GM19455 (cell line): ENCODE results near the gene SRL.
"Not testable (repeated sequence)": the region's sequence is repeated elsewhere in the genome, so short reads cannot be mapped to it uniquely, and the experiment has no call there.

Experiments
- ATAC-seq: cut with Tn5 transposase; IDR thresholded peaks from one replicate; pipeline ENCODE4 v1.9.1; 2021; ENCODE audit not compliant: unreplicated experiment

Gene SRL

DNA sequence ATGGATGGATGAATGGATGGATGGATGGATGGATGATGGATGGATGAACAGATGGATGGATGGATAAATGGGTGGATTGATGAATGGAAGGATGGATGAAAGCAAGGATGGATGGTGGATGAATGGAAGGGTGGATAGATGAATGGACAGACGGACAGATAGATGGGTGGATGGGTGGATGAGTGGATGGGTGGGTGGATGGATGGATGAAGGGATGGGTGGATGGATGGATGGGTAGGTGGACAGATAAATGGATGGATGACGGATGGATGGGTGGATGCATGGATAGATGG lies 14.9 kb downstream of the SRL start:
- no peak for ATAC-seq

DNA sequence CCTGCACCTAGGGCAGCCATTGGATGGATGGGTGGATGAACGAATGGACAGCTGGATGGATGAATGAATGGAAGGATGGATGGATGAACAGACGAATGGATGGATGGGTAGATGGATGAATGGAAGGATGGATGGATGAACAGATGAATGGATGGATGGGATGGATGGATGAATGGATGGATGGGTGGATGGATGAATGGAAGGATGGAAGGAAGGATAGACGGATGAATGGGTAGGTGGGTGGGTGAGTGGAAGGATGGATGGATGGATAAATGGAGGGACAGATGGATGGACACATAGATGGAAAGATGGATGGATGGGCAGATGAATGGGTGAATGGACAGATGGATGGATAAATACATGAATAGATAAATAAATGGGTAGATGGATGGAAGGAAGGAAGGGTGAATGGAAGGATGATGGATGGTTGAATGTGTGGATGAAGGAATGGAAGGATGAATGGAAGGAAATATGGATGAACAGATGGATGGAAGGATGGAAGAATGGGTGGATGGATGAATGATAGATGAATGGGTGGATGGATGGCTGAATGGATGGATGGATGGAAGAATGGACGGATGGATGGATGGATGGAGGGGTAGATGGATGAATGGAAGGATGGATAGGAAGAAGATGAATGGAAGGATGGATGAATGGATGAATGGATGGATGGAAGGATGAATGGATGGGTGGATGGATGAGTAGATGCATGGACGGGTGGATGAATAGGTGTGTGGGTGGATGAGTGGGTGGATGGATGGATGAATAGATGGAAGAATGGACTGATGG lies 15.4 kb downstream of the SRL start:
- no peak for ATAC-seq

DNA sequence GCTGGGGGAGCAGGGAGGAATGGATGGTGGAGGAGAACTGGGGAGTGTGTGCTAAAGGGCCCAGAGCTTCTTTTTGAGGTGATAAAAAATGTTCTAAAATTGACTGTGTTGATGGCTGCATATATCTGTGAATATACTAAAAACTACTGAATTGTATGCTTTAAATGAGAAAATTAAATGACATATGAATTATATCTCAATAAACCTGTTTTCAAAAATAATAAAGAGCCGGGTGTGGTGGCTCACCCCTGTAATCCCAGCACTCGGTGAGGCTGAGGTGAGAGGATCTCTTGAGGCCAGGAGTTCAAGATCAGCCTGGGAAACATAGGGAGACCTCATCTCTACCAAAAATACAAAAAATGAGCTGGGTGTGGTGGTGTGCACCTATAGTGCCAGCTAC lies 16.8 kb downstream of the SRL start:
- no peak for ATAC-seq

DNA sequence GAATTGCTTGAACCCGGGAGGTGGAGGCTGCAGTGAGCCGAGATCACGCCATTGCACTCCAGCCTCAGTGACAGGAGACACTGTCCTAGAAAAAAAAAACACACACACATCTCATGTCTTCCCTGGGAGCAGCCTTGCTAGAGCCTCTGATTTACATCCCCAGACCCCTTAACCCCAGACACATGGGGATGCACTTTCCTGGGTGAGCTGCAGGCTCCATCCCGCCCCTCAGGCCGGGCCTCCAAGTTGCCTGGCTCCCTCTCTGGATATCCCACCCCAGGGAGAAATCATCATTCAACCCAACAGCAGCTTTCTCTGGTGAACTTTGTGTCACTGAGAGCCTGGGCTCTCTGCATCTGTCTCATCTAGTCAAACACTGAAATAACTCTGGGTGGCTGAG lies 21.5 kb downstream of the SRL start:
- ATAC-seq = no peak

DNA sequence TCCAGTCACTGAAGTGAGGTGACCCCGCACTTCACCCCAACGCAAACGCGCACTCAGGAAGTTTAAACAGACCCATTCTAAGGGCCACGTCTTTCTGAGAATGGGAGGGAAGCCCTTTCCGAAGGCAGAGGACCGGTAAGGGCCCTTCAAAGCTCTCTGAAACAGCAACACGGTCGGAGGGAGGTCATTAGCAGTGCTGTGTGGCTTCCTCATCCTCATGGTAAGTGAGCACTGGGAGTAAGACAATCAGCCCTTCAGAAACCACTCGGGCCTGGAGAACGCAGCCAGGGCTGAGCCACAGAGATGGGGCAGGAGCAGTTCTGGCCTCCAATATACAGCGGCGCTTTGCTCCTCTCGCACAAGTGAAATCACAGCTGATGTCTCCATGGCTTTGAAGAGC lies 23.7 kb downstream of the SRL start:
- no peak for ATAC-seq

DNA sequence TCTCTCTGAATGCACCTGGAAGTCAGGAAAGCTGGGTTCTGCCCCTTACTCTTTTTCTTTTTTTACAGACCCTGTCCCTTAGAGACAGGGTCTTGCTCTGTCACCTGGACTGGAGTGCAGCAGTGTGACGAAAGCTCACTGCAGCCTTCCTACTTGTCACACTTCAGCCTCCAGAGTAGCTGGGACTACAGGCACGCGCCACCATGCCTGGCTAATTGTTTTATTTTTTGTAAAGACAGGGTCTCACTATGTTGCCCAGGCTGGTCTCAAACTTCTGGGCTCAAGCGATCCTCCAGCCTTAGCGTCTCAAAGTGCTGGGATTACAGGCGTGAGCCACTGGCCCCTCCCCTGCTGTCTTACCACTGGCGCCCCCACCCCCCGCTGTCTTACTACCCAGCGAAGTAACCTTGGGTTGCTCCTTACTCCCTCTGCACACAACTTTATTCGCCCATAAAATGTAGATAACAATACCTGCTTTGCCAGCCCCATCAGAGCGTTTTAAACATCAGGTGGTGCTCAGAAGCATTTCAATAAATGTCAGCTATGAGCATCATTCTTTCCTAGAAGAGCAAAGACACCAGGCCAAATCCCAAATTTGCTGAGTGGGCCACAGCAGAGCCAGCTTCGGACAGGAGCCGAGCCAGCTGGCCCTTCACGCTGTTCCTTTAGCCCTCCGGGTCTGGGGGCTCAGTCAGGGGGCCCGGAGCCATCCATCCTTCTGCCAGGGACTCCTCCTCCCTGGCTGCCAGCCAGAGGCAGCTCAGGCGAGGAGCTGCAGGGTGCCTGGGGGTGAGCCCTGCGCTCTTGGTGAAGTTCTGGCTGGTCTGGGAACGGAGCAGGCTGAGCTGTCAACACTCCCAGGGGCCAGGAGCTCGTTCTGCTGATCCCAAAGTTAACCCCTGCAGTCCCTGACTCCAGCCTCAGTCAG lies 24.4 kb downstream of the SRL start:
- no peak for ATAC-seq

DNA sequence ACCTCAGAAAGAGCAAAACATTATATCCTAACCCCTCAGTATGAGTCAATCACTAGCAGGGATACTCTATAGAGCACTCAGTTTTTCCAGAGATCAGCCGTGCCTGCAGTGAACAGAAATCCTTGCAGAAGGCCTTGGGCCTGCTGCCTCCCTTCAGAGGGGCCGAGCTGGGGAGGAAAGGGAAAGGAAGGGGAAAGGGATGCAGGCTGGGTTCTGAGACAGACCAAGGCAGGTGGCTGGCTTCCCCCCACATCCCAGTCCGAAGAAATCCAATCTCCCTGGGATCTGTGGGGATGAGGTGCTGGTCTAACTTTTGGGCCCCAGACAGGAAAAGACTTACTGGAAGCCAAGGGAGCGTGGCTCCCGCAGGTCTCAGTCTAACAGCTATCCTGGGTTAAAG lies 25.3 kb downstream of the SRL start:
- ATAC-seq = no peak

DNA sequence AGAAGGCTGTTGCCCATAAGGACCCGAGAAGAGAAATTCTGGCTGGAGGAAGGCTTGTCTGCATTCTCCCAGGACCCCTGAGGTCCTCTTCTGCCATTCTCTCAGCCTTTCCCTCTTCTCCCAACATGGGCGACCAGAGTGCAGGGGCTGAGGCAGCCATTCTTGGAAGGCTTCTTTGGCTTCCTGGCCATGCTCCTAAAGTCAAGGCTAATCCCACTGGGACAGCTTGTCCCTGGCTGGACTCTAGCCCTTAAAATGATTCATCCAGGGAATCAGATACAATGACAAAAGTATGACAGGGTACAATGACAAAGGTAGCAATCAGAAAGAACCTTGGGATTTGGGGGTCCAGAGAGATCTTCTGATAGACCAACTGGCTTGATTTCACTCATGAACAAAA lies 26.8 kb downstream of the SRL start:
- ATAC-seq = no peak

DNA sequence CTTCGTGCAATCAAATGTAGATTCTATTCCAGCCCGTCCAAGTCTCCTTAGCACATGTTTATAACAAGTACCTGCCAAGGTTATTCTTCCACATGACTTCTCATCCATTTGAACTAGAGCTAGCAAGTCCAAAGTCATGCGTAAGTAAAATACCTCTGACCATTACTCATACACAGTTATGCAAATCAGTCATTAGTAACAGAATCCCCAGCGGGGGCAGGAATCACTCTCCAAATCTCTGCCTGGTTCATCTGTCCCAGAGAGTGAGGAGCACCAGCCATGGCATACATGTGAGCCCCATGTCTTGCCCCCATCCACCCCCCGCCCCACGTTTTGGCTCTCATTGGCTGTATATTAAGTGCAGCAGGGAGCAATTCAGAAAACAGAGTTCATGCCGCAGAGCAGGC lies 27.7 kb downstream of the SRL start:
- no peak for ATAC-seq

DNA sequence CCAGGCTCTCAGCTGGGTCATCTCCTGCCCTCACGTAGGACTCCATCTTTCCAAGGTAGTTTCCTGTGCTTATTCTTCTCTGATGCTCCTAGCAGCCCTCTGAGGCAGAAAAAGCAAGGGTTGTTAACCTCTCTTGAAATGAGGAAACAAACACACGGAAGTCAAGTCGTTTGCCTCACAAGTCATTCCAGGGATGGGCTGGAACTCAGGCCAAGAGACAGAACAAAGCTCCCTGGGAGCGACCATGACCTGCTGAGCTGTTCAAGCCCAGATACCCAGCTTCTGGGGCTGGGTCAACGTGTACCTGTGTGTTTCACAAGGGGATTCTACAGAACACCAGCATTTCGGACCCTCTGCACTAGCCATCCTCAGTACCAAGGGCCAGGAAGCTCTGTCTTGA lies 28.1 kb downstream of the SRL start:
- ATAC-seq = no peak

DNA sequence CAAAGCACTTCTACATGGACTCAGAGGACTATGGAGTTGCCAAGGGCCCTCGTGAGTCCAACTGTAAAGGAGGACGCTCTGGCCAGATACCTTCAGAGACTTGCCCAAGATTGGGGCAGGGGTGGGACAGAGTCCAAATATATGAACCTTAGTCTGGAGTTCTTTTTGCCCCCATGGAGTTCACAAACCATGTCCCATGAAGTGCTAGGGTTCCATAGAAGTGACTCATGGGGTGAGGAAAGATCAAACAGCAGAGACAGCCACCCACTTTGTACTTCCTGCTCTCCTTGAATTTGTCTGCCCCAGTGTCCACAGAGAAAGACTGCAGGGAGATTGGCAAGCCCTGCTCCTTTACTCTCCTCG lies 29.0 kb downstream of the SRL start:
- ATAC-seq = no peak

DNA sequence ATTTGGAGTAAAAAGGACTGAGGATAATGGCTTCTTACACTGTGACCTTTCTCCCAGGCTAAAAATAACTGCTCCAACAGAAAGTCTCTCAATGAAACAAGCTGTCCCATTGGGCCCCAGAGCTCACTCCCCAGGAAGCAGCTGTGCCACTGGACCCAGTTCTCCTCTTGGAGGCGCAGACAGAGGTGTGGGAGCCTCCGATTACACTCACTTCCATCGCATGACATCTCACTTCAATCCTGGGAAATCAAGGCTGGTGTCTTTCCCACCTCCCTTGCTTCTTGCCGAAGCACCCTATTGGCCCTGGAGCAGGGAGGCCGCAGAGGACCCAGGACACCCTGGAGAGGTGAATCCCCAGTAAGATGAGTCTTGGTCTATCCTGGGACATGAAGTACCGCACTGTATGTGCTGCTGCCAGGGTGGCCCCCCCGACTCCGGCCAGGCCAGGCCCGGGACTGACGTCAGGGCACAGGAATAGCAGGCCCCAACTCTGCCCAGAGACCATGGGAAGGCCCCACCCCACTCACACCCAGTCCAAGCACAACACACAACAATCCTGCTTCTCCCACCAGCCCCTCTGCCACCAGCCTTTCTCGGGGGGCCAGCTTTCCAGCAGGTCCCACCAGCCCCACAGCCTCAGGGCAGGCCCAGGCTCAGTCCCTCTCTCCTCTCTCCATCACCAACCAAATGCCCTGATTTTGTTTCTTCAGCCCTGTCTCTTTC lies 29.5 kb downstream of the SRL start:
- ATAC-seq = no peak

DNA sequence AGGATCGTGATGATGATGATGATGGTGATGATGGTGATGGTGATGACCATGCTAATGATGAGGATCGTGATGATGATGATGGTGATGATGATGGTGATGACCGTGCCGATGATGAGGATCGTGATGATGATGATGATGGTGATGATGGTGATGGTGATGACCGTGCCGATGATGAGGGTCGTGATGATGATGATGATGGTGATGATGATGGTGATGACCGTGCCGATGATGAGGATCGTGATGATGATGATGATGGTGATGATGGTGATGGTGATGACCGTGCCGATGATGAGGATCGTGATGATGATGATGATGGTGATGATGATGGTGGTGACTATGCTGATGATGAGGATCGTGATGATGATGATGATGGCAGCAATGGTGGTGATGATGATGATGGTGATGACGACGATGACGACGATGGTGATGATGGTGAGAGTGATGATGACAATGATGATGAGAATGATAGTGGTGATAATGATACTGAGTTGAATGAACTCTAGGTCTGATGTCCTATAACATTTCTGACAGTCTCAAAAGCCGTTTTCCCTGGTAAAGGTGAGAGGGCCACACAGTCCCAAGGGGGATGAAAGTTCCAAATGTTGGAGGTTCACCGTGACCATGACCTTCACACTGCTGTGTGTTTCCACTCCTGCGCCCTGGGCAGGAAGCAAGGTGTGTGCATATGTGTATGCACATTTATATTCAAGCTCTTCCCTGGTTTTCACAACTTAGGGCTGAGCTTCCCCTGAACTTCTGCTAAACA lies 30.3 kb downstream of the SRL start:
- ATAC-seq = not testable (repeated sequence)

DNA sequence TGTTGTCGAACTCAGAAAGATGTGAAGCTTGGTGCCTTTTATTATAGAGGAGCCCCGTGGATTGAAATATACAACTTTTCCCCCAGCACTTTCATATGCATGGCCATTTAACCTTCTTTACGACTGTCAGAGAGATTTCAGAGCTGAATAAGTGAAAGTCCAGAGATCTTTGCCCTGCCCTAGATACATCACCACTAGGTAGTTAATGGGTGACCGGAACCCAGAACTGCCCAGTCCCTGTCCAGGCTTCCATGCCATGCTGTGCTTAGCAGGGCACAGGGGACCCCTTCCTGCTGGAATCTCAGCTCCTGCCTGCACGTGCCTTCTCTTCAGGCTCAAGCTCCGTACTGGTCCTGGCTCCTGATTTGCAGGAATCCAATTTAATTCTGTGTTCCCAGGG lies 32.2 kb downstream of the SRL start:
- no peak for ATAC-seq

DNA sequence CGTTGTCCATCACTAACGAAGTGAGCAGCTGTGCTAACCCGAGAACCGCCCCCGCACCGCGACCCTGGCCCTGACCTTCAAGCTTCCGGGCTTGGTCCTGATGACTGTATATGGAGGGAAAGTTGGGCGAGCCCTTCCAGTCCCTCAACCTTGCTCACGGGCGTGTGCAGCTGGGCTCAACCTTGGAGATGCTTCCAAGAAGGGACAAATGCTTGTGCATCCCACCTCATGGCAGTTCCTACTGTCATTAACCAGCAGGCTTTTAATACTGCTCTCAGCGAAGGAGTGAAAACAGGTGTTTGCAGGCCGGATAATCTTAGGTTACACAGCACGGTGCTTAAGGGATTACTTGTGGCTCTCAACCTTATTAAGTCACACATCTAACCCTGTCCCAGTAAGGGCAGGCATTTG lies 33.5 kb downstream of the SRL start:
- no peak for ATAC-seq

DNA sequence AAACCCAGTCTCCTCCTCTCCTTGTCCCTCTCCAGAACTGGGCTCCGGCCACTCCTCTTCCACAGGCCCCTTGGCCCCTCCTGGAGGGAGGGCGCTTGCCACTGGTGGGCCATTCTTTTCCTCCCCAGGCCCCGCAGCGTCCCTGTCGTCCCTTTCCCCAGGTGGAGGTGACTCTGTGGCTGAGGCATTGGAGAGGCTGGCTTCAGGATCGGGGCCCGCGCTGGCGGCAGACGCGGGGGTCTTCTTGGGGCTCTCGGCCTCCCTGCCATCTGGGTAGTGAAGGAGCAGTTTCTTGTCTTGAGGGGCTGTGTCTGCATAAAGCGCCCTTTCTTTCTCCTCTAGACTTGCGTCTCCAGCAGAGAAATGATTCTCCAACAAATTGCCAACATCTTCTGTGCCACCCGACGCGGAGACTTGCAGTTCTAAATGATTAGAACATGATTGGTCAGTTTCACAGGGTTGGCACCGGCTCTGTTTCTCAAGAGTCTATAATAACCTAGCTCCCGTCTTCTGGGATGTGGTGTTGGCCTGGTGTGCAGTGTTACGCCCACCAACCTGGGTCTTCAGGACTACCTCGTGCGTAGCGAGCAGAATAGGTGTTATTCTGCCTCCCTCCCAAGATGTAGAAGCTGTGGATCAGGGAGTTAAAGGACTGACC lies 34.1 kb downstream of the SRL start:
- ATAC-seq = no peak

DNA sequence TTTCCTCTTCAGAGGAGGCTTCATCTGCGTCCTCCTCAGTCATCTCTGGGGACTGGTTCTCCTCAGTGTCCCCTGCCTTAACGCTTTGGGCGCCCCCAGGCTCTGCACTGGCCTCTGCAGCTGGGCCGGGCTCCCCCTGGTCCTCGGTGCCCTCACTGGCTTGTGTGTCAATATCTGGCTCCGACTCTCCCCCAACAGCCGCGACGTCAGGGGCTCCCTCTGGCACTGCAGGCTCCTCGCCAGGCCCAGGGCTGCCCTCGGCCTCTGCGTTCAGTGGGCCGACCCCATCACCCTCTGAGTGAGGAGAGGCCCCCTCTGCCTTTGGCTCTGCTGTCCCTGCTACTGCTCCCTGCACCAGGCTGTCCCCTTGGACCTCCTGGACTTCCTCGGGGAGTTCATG lies 34.7 kb downstream of the SRL start:
- no peak for ATAC-seq

DNA sequence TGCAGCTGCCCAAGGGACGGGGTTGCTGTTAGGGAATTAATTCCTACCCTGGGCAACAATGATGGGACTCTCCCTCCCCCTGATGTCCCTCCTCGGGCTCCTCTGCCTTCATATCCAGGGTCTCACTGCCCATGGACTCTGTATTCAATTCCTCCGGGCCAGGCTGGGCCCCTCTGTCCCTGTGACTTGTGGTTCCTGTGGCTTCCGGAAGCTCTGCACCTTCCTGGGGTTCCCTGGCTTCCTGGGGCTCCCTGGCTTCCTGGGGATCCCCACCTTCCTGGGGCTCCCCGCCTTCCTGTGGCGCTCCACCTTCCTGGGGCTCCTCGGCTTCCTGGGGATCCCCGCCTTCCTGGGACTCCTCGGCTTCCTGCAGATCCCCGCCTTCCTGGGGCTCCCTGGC lies 35.2 kb downstream of the SRL start:
- no peak for ATAC-seq

DNA sequence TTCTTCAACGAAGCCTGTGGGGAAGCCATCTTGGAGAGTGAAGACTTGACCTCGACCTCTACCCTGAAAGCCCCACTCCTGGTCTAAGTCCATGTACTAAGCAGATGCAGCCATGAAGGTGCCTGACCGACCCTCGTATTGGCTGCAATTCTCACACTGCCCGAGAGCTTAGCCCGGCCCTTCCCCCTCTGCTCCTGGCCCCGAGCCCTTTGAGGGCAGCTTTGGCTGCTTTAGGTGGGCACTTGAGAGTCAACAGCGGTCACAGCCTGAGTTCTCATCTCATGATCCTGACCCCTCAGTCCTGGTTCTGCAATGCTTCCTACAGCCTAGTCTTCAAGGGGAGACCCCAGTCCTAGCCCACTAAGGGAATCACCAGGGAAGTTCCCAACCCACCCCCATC lies 35.9 kb downstream of the SRL start:
- ATAC-seq = no peak

DNA sequence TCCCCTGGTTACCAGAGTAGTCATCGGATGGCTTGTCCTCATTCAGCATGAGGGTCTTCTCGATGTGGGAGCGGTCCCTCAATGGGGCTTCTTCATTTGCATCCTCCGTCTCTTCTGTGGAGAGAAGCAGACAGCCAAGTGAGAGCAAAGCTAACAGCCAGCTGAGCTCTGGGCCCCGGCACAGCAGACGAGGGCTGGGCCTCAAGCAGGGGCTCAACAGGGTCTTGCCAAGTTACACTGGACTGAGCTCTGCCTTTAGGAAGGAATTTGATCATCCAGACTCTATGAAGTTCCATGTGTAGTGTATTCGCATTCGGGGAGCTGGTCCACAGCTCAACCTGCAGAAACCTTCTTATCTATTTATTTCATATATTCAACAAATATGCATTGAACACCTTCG lies 37.4 kb downstream of the SRL start:
- no peak for ATAC-seq

DNA sequence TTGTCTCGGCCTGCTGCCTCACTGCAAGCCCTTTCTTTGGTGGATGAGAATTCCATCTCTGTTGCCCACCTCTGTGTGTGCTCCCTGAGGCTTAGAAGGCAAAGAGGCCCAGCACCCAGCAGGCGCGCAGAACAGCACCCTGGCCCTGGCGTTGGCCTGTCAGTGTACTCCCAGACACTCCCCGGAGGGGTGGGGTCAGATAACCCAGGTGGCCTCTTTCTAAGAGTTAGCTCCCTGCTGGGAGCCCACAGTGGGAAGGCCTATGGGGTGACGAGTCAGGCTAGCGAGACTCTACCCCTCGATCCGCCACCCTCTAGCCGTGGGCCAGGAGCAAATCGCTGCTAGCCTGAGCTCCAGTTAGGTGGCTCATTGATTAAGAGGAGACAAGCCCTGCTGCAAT lies 38.1 kb downstream of the SRL start:
- ATAC-seq = no peak
